GM19372 (cell line): Measurements from ENCODE around the gene KRT38.

ENCODE experiments used
- ATAC-seq: cut with Tn5 transposase; IDR thresholded peaks from one replicate; pipeline ENCODE4 v1.9.1; 2021; ENCODE audit warnings: mild to moderate bottlenecking, low read depth, moderate library complexity; ENCODE audit not compliant: unreplicated experiment

KRT38 gene

GRCh38 chr17:41440531-41441033 lies at the start of gene KRT38:
Gene KRT38 (minus strand): TSS chr17:41440983. CDS start chr17:41440921, 62 bp downstream.
- no peak for ATAC-seq

DNA sequence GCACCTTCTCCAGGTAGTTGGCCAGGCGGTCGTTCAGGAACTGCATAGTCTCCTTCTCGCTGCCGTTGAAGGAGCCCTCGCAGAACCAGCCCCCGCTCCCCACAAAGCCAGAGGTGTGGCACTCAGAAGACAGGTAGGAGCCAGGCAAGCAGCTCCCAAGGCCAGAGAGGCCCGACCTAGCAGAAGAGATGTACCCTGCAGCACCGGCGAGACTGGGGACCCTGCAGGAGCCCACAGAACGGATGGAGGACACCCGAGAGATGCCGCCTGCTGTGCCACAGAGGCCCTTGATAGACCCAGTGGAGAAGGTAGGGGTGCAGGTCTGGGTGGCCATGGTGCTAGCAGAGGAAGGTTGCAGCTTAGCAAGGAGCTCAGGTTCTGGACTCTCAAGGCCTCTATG lies 48.7 kb upstream of the KRT38 start, which contains the start of gene KRT36:
Gene KRT36 (minus strand): TSS at position 380 of the 400 bp plus-strand sequence. CDS start 46 bp downstream, at position 334.
- no peak for ATAC-seq

DNA sequence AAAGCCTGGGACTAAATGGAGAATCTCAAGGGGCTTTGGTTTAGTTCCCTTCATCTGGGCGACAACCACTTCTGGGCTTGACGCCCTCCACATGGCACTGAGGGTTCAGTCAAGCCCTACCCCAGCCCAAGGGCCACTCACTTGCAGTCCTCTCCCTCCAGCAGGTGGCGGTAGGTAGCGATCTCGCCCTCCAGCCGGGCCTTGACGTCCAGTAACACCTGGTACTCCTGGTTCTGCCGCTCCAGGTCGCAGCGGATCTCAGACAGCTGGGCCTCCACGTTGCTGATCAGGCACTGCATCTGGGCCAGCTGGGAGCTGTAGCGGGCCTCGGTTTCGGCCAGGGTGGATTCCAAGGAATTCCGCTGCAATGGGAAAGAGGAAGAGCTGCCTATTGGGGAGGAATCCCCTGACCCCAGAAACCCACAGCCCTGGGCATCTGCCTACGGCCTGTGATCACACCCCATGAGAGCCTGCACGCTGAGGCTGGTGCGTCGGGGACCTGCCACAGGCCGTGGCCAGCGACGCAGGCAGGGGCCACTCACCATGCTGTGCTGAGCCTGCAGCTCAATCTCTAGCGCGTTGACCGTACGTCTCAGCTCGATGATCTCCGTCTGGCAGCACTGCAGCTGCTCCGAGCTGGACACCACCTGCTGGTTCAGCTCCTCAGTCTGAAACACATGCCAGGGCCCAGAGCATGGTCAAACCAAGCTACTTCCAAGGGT lies 46.2 kb upstream of the KRT38 start:
- no peak for ATAC-seq

DNA sequence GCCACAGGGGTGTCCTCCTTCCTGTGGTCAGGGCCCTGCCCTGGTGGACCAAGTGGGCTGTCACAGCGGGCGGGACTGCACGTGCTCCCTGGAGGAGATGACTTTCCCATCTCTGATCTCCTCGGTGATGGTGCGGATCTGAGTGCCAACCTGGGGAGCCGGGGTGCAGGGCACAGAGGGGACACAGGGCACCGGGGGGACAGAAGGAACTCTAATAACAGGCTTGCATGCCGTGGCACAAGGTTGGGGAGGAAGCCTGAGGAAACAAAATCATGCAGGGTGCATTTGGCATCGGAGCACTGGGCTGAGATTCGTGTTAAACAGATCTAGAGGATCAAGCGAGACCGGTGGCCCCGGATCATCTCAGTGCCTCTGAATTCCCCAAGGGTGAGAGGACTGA lies 45.5 kb upstream of the KRT38 start:
- ATAC-seq = no peak

- no peak for ATAC-seq
Observed at GRCh38 chr17:41484920-41485904, 44.4 kb upstream of the KRT38 start.

- ATAC-seq = no peak
Observed at GRCh38 chr17:41483991-41484826, 43.4 kb upstream of the KRT38 start.

GRCh38 chr17:41483531-41483930 lies 42.7 kb upstream of the KRT38 start:
- ATAC-seq = no peak

DNA sequence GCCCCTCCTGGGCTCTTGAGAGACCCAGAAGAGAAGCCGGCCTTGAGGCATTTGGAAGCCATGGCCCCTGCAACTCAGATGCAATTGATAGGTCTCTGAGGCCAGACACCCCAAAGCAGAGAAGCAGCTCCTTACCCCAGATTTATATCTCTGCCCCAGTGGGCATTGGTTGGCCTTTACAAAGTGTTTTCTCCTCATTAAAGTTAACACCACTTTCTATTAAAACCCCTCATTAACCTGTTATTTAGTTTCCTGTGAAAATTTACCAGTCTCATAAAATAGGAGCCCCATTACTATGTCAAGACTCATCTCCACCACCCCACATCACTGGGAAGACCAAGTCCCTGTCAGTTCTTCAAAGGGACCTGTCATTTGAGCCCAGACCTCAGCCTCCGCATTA lies 40.3 kb upstream of the KRT38 start, which contains the start of gene KRT35:
Gene KRT35 (minus strand): TSS at position 116 of the 400 bp plus-strand sequence. CDS start 54 bp downstream, at position 62.
- ATAC-seq = no peak

GRCh38 chr17:41480581-41480980 lies 39.8 kb upstream of the KRT38 start:
- ATAC-seq = no peak

GRCh38 chr17:41480136-41480535 lies 39.4 kb upstream of the KRT38 start:
- ATAC-seq = no peak

DNA sequence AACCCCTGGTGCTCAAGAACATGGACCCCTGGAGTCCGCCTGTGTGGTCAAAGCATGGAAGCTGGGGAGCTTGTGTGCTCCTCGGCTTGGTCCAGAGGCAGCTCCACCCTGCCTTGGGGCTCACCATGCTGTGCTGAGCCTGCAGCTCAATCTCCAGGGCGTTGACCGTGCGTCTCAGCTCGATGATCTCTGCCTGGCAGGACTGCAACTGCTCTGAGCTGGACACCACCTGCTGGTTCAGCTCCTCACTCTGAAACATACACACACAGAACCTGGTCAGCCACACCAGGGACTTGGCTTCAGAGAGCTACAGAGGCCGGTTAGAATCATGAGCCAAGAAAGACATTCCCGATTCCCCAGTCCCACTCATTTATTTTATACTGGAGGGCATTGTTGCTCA lies 37.5 kb upstream of the KRT38 start:
- no peak for ATAC-seq

GRCh38 chr17:41476866-41477815 lies 36.4 kb upstream of the KRT38 start:
- ATAC-seq = no peak

- no peak for ATAC-seq
Observed at GRCh38 chr17:41475421-41475820, 34.6 kb upstream of the KRT38 start.

- ATAC-seq = no peak
Observed at GRCh38 chr17:41474863-41475262, 34.1 kb upstream of the KRT38 start.

DNA sequence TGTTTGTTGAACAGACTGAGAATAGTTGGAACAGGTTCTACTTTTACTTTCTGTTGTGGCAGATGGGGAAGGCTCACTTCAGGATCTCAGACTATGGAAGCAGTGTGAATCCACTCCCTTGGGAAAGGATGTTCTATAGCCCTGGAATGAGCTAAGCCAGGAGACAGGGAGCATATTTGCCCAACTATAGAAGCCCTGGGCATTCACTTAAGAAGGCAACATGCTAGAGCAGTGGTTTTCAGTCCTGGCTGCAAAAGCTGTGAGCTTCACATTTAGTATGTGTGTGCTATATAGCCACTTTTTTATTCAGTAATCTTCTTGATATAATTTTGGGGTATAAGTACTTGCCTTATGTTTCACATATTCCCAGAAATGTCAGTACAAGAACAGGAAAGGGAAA lies 27.6 kb upstream of the KRT38 start:
- ATAC-seq = no peak

DNA sequence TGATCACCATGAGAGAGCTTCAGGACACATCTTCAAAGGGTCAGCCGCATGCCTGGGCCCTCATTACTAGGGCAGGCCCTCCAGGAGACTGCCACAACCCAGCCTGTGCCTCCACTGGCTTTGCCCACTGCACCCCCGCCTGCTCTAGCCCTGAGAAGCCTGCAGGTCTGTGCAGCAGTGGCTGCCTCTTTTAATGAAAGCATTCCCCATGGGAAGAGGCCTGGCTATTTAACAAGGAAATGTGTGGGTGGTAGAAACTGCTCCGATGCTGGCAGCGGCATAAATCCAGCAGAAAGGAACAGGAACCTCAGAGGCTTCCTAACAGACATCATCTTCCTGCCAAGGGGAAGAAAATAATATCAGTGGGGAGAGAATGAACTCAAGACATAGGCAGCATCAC lies 26.8 kb upstream of the KRT38 start:
- ATAC-seq = no peak

DNA sequence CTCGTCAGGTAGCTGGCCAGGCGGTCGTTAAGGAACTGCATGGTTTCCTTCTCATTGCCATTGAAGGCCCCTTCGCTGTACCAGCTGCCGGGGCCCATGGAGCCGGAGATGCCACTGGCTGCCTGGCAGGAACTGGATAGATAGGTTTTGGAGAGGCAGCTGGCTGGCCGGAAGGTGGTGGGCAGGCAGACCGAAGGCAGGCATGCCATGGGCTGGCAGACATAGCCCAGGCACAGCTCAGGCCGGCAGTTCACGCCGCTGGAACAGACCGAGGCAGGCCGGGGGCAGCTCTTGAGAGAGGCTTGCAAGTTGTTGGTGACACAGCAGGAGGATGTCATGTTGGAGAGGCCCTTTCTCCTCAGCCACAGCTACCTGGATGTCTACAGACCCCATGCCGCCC lies 26.2 kb upstream of the KRT38 start, which contains the start of gene KRT32:
Gene KRT32 (minus strand): TSS at position 399 of the 400 bp plus-strand sequence. CDS start 61 bp downstream, at position 338.
- no peak for ATAC-seq

GRCh38 chr17:41464682-41465081 lies 23.9 kb upstream of the KRT38 start:
- ATAC-seq = no peak

DNA sequence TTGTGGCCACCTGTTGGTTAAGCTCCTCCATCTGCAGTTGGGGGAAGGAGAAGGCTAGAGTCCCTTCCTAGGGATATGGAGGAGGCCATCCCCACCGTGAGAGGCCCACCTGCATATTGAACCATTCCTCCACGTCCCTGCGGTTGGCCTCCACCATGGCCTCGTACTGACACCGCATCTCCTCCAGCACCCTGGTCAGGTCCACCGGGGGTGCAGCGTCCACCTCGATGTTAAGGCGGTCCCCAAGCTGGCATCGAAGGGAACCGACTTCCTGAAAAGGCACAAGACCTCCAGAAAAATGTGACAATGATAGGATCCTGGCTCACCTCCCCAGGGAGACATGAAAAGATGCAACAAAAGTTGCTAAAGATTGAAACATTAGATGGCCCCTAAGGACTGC lies 23.4 kb upstream of the KRT38 start:
- ATAC-seq = no peak
